Measurements from ENCODE around the gene GPD2.

GPD2 gene

DNA sequence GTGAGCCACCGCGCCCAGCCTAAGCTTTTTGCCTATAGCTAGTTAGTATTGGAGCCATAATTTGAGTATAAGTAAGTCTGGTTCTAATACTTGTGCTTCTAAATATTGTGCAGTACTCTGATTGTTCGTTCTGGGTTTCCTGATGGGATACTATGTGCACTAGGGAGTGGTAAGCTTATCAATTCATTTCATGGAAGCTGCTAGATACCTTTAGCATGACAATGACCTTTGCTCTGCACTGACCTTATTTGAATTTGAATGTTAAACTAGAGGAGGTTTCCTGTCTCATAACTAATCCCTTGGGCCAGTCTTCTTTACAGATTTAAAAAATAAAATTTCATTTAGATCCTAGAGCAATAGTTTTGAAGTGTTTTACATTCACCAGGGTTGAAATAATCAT, 125.1 kb downstream of the GPD2 start:
- no peaks in the 10 kb centered on the region for H3K36me3 ChIP-seq (ENCODE audit: control insufficient read depth, insufficient read depth, low read length)
- H3K27ac ChIP-seq (ENCODE audit: low read depth, low read length) = no peak overlapping the region
- no peak overlapping the region for H3K4me3 ChIP-seq (ENCODE audit: low read length)
- no peaks in the 10 kb centered on the region for H3K4me1 ChIP-seq (ENCODE audit: control insufficient read depth, insufficient read depth, low read length)
- no peaks in the 10 kb centered on the region for H3K27me3 ChIP-seq (ENCODE audit: control insufficient read depth, insufficient read depth, low read length)
- H3K9ac ChIP-seq (ENCODE audit: low read length) = no peak overlapping the region

DNA sequence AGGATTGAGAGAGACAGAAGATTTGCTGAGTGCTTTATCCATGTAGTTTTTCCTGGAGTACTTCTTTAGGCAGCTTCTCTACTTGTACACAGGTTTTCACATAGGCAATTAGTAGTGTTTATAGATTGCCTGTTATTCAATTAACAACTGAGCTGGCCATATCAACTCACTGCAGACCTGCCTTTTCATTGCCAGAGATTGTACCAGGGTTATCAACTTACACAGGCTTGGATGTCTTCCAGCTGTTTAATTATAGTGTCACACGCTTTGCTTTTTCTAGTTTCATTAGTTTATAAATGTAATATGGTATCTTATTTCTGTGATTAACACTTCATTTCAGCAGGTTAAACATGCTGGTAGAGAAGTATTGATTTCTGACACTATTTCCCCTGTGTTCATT, 125.9 kb downstream of the GPD2 start:
- Histone ChIP-seq H3K27me3 (ENCODE audit: control insufficient read depth, insufficient read depth, low read length) (no peaks in the 10 kb centered on the region), H3K36me3 (ENCODE audit: control insufficient read depth, insufficient read depth, low read length) (no peaks in the 10 kb centered on the region), H3K27ac (ENCODE audit: low read depth, low read length) (no peak overlapping the region), H3K4me3 (ENCODE audit: low read length) (no peak overlapping the region), H3K4me1 (ENCODE audit: control insufficient read depth, insufficient read depth, low read length) (no peaks in the 10 kb centered on the region), H3K9ac (ENCODE audit: low read length) (no peak overlapping the region)

- Histone ChIP-seq H3K36me3 (ENCODE audit: control insufficient read depth, insufficient read depth, low read length) (no peaks in the 10 kb centered on the region), H3K4me1 (ENCODE audit: control insufficient read depth, insufficient read depth, low read length) (no peaks in the 10 kb centered on the region), H3K27ac (ENCODE audit: low read depth, low read length) (no peak overlapping the region), H3K9ac (ENCODE audit: low read length) (no peak overlapping the region), H3K27me3 (ENCODE audit: control insufficient read depth, insufficient read depth, low read length) (no peaks in the 10 kb centered on the region), H3K4me3 (ENCODE audit: low read length) (no peak overlapping the region)
These were observed 128.0 kb downstream of the GPD2 start for GRCh38 chr2:156563994-156564753.

DNA sequence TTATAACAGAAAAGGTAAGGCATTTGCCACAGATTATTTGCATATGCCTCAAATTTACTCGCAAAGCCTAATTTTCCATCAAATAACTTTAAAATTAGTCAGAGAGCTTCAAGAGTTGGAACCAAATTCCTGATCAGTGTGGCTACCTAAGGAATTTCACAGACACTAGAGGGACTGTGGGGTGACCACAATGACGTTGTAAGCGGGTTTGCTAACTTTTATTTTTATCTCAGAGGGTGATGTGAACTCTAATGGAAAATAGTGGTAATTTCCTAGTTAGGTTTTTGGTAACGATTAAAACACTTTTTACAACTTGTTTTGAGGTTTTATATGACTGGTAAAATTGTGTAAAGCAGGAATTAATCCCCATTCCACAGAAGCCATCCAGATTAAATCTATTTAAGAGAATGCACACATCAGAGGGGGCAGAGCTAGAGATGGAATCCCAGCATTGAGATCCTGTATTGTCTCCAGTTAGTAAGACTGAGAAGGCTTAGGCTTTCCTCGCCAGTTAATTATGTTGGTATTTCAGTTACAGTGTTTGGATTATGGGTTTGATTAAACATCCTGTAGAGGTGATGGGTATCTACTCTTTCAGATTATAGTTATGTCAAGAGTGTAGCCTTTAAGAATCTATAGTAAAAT, 129.0 kb downstream of the GPD2 start:
- Histone ChIP-seq H3K4me1 (ENCODE audit: control insufficient read depth, insufficient read depth, low read length) (no peaks in the 10 kb centered on the region), H3K27ac (ENCODE audit: low read depth, low read length) (no peak overlapping the region), H3K4me3 (ENCODE audit: low read length) (no peak overlapping the region), H3K36me3 (ENCODE audit: control insufficient read depth, insufficient read depth, low read length) (no peaks in the 10 kb centered on the region), H3K9ac (ENCODE audit: low read length) (no peak overlapping the region), H3K27me3 (ENCODE audit: control insufficient read depth, insufficient read depth, low read length) (no peaks in the 10 kb centered on the region)

DNA sequence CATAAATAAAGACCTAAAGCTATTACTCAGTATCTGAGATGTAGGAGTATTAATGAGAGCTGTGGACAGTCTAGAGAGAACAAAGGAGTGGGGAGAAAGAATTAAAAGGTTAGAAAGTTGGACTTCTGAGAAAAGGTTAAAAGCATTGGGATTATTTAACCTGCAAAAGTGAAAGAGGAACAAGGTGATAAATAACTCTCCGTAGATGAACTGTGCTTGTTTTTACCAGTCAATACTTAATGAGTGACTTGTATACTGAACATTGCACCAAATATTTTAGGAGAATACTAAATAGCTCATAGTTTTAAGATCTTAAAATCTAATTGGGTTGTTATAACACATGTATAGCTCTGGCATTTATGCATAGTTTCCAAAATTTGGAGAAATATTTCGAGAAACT, 137.5 kb downstream of the GPD2 start:
- Histone ChIP-seq H3K4me3 (ENCODE audit: low read length) (no peak overlapping the region), H3K36me3 (ENCODE audit: control insufficient read depth, insufficient read depth, low read length) (no peaks in the 10 kb centered on the region), H3K4me1 (ENCODE audit: control insufficient read depth, insufficient read depth, low read length) (no peaks in the 10 kb centered on the region), H3K27ac (ENCODE audit: low read depth, low read length) (no peak overlapping the region), H3K9ac (ENCODE audit: low read length) (no peak overlapping the region), H3K27me3 (ENCODE audit: control insufficient read depth, insufficient read depth, low read length) (no peaks in the 10 kb centered on the region)

DNA sequence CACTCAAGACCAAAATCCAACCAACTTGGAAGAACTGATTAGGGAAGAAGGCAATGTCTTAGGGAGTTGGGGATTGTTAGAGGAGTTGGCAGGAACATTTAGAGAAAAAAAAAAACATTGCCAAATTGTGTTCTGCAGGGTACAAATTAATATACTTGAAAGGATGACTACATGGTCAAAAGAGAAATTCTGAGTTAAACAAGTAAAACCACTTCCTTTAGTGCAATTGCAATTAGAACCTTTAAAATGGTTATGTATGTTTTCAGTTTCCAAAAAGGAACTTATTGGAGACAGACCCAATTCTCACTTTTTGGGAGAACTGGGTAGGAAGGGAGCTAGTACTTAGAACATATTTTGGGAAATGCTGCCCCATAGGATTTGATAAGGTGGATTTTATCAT, 137.9 kb downstream of the GPD2 start:
- Histone ChIP-seq H3K27ac (ENCODE audit: low read depth, low read length) (no peak overlapping the region), H3K36me3 (ENCODE audit: control insufficient read depth, insufficient read depth, low read length) (no peaks in the 10 kb centered on the region), H3K27me3 (ENCODE audit: control insufficient read depth, insufficient read depth, low read length) (no peaks in the 10 kb centered on the region), H3K9ac (ENCODE audit: low read length) (no peak overlapping the region), H3K4me1 (ENCODE audit: control insufficient read depth, insufficient read depth, low read length) (no peaks in the 10 kb centered on the region), H3K4me3 (ENCODE audit: low read length) (no peak overlapping the region)

DNA sequence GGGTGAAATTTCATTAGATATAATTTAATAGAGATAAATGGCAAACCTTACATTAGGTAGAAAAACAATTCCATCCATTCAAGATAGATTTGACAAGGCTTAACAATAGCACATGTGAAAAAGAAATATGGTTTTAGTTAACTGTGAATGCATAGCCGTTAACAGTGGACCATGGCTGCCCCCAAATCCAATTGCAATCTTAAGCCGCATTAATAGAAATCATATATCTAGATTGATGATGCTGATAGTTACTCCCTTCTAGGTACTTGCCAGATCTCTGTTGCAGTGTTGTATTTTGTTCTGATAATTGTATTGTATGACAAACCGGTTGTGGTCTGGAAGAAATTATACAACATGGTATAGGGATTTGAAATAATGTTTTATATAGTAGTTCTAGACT, 139.8 kb downstream of the GPD2 start:
- Histone ChIP-seq H3K36me3 (ENCODE audit: control insufficient read depth, insufficient read depth, low read length) (no peaks in the 10 kb centered on the region), H3K27ac (ENCODE audit: low read depth, low read length) (no peak overlapping the region), H3K4me3 (ENCODE audit: low read length) (no peak overlapping the region), H3K9ac (ENCODE audit: low read length) (no peak overlapping the region), H3K27me3 (ENCODE audit: control insufficient read depth, insufficient read depth, low read length) (no peaks in the 10 kb centered on the region), H3K4me1 (ENCODE audit: control insufficient read depth, insufficient read depth, low read length) (no peaks in the 10 kb centered on the region)

DNA sequence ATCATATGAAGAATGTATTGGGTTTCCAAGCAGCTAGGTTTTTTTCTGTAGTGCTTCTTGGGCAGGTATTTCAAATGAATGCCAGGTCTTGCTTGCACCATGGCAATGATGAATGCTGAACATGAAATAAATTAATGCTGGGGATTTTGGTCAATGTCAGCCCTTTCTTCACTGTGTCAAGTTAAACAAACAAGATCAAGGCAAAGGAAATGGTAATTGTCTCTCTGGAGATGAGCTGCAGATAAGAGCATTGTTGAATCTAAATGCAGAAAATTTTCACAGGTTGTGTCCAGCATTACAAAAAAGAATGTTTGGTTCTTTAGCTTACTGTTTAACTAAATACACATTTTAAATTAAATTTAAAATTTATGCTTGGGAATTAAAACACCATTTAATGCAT, 144.3 kb downstream of the GPD2 start:
- no peaks in the 10 kb centered on the region for H3K27me3 ChIP-seq (ENCODE audit: control insufficient read depth, insufficient read depth, low read length)
- H3K4me3 ChIP-seq (ENCODE audit: low read length) = no peak overlapping the region
- no peak overlapping the region for H3K27ac ChIP-seq (ENCODE audit: low read depth, low read length)
- no peaks in the 10 kb centered on the region for H3K36me3 ChIP-seq (ENCODE audit: control insufficient read depth, insufficient read depth, low read length)
- no peaks in the 10 kb centered on the region for H3K4me1 ChIP-seq (ENCODE audit: control insufficient read depth, insufficient read depth, low read length)
- no peak overlapping the region for H3K9ac ChIP-seq (ENCODE audit: low read length)

GRCh38 chr2:156581280-156581679, 145.1 kb downstream of the GPD2 start:
- H3K27ac ChIP-seq (ENCODE audit: low read depth, low read length) = no peak overlapping the region
- no peak overlapping the region for H3K4me3 ChIP-seq (ENCODE audit: low read length)
- no peaks in the 10 kb centered on the region for H3K27me3 ChIP-seq (ENCODE audit: control insufficient read depth, insufficient read depth, low read length)
- H3K36me3 ChIP-seq (ENCODE audit: control insufficient read depth, insufficient read depth, low read length) = no peaks in the 10 kb centered on the region
- no peak overlapping the region for H3K9ac ChIP-seq (ENCODE audit: low read length)
- no peaks in the 10 kb centered on the region for H3K4me1 ChIP-seq (ENCODE audit: control insufficient read depth, insufficient read depth, low read length)

DNA sequence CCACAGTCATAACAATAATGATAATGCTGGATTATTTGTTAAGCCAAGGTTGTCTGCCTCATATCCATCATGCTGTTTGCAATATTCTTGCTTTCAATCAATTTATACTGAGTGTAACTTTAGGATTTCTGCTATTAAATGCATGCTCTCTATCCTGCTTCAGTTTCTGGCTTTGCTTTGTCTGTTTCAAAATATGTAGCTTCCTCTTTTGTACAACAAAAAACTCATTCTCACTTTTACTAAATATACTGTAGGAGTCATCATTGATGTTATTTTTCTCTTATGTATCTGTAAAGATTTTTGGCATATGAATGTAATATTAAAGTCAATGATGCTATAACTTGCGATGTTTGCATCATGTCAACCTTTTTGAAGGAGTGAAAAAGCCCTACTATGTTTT, 149.3 kb downstream of the GPD2 start:
- H3K4me3 ChIP-seq (ENCODE audit: low read length) = no peak overlapping the region
- no peaks in the 10 kb centered on the region for H3K4me1 ChIP-seq (ENCODE audit: control insufficient read depth, insufficient read depth, low read length)
- no peaks in the 10 kb centered on the region for H3K27me3 ChIP-seq (ENCODE audit: control insufficient read depth, insufficient read depth, low read length)
- no peak overlapping the region for H3K27ac ChIP-seq (ENCODE audit: low read depth, low read length)
- no peak overlapping the region for H3K9ac ChIP-seq (ENCODE audit: low read length)
- H3K36me3 ChIP-seq (ENCODE audit: control insufficient read depth, insufficient read depth, low read length) = no peaks in the 10 kb centered on the region

- H3K4me1 ChIP-seq (ENCODE audit: control insufficient read depth, insufficient read depth, low read length) = no peaks in the 10 kb centered on the region
- H3K27ac ChIP-seq (ENCODE audit: low read depth, low read length) = no peak overlapping the region
- no peak overlapping the region for H3K9ac ChIP-seq (ENCODE audit: low read length)
- no peak overlapping the region for H3K4me3 ChIP-seq (ENCODE audit: low read length)
- H3K36me3 ChIP-seq (ENCODE audit: control insufficient read depth, insufficient read depth, low read length) = no peaks in the 10 kb centered on the region
- H3K27me3 ChIP-seq (ENCODE audit: control insufficient read depth, insufficient read depth, low read length) = no peaks in the 10 kb centered on the region
These were observed 150.4 kb downstream of the GPD2 start for GRCh38 chr2:156586621-156587020.

DNA sequence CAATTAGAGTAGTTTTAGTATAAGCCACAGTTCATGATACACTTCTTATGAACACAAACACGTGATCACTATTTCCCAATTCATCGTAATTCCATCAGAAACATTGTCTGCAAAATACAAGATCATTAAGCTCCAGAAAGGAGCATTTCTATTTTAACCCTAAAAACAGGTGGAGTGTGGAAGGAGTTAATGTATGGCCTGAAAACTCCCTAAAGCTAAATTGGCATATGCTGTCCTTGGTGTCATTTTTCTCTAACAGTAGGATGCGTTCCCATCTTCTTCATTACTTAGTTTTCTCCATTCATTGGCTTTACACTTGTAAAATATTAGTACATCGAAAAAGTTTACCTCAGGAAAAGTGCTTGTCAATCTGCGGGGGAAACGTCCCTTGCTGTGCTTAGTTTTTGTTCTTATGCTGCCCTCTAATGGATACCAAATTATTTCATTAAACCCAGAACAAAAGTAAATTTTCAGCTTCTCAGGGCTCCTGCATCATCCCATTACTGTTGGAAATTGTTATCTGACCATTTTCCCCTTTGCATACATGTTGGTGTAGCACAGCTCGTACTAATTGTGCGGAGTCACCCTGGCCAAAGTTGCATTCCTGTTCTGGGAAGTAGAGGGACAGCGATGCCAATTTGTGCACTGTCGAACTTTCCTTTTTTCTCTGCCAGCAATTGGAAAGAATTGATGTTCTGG, 153.4 kb downstream of the GPD2 start:
- H3K4me3 ChIP-seq (ENCODE audit: low read length) = no peak overlapping the region
- no peak overlapping the region for H3K27ac ChIP-seq (ENCODE audit: low read depth, low read length)
- H3K4me1 ChIP-seq (ENCODE audit: control insufficient read depth, insufficient read depth, low read length) = no peaks in the 10 kb centered on the region
- H3K27me3 ChIP-seq (ENCODE audit: control insufficient read depth, insufficient read depth, low read length) = no peaks in the 10 kb centered on the region
- H3K36me3 ChIP-seq (ENCODE audit: control insufficient read depth, insufficient read depth, low read length) = no peaks in the 10 kb centered on the region
- H3K9ac ChIP-seq (ENCODE audit: low read length) = no peak overlapping the region

Measured in rectal smooth muscle tissue (tissue), 1 donor.